Keratinocyte (primary cell): ENCODE measurements around the gene ADGRL3. TPM values are rescaled to one million over a fixed set of nuclear protein-coding genes. Genes with fewer than 3 reads are reported as not detected.

Experiments used
- DNase-seq: peaks from one replicate; pipeline ENCODE4 v3.0.0-alpha.2; 2011; ENCODE audit warnings: low read depth, missing footprints, low spot score
- FAIRE-seq: peaks from 2 replicates; lab custom pipeline; 2011; peaks lifted over from hg19 to GRCh38; lab: Jason Lieb, UNC
- H2AFZ ChIP-seq: 2 replicates; pipeline ENCODE4 v1.6.0; 2012; ENCODE audit warnings: low read length, control low read depth, inconsistent platforms; ENCODE audit not compliant: control insufficient read depth
- H3K27ac ChIP-seq: 2 replicates; pipeline ENCODE4 v1.5.1; 2011; ENCODE audit warnings: low read length; ENCODE audit not compliant: control insufficient read depth, insufficient read depth
- H3K27me3 ChIP-seq: 3 replicates; pipeline ENCODE4 v1.6.0; 2011; ENCODE audit warnings: low read length; ENCODE audit not compliant: control insufficient read depth, insufficient read depth; ENCODE audit errors: extremely low read depth
- H3K36me3 ChIP-seq, 2 experiments: 2 replicates in 1 of 2; 3 replicates in 1 of 2; pipeline ENCODE4 v1.5.1; 2011; ENCODE audit warnings: low read length in 2 of 2, mild to moderate bottlenecking in 1 of 2; ENCODE audit not compliant: control insufficient read depth in 2 of 2, insufficient read depth in 2 of 2; ENCODE audit errors: extremely low read depth in 1 of 2
- H3K4me1 ChIP-seq: 3 replicates; pipeline ENCODE4 v1.5.1; 2011; ENCODE audit warnings: low read length; ENCODE audit not compliant: control insufficient read depth, insufficient read depth; ENCODE audit errors: extremely low read depth
- H3K4me2 ChIP-seq: 3 replicates; pipeline ENCODE4 v1.6.0; 2011; ENCODE audit warnings: low read depth, low read length; ENCODE audit not compliant: control insufficient read depth, insufficient read depth; ENCODE audit errors: extremely low read depth
- H3K4me3 ChIP-seq, 3 experiments: fragments of 200-600 bp in 1 of 3; sonication (generic) in 1 of 3; 2 replicates in 2 of 3; 3 replicates in 1 of 3; pipeline ENCODE4 v1.5.1; 2011 to 2016; ENCODE audit warnings: low read length in 3 of 3, mild to moderate bottlenecking in 3 of 3, control low read depth in 2 of 3, inconsistent platforms in 1 of 3, low read depth in 1 of 3, mixed read lengths in 1 of 3, mixed run types in 1 of 3, moderate library complexity in 1 of 3; ENCODE audit not compliant: control insufficient read depth in 2 of 3, insufficient read depth in 2 of 3; ENCODE audit errors: extremely low read depth in 1 of 3
- H3K79me2 ChIP-seq: 2 replicates; pipeline ENCODE4 v1.6.0; 2012; ENCODE audit warnings: low read length; ENCODE audit not compliant: control insufficient read depth, insufficient read depth
- H3K9ac ChIP-seq: 3 replicates; pipeline ENCODE4 v1.6.0; 2011; ENCODE audit warnings: low read length; ENCODE audit not compliant: control insufficient read depth, insufficient read depth; ENCODE audit errors: extremely low read depth
- H3K9me1 ChIP-seq: 3 replicates; pipeline ENCODE4 v1.6.0; 2011; ENCODE audit warnings: low read length; ENCODE audit not compliant: control insufficient read depth, insufficient read depth; ENCODE audit errors: extremely low read depth
- H3K9me3 ChIP-seq: 2 replicates; pipeline ENCODE4 v1.5.1; 2012; ENCODE audit warnings: low read depth, low read length; ENCODE audit not compliant: control insufficient read depth
- H4K20me1 ChIP-seq: 3 replicates; pipeline ENCODE4 v1.6.0; 2011; ENCODE audit warnings: low read length; ENCODE audit not compliant: control insufficient read depth, insufficient read depth; ENCODE audit errors: extremely low read depth
- CTCF ChIP-seq, 3 experiments: IDR thresholded peaks in 1 of 3; conservative IDR thresholded peaks in 1 of 3; optimal IDR thresholded peaks in 1 of 3; 2 replicates in 2 of 3; 3 replicates in 1 of 3; pipeline versions ENCODE3 to v1.5.1; 2011; ENCODE audit warnings: low read length in 3 of 3, mild to moderate bottlenecking in 3 of 3, moderate library complexity in 2 of 3, control low read depth in 1 of 3, inconsistent platforms in 1 of 3; ENCODE audit not compliant: insufficient read depth in 2 of 3; ENCODE audit errors: extremely low read depth in 1 of 3
- EZH2 ChIP-seq: IDR thresholded peaks from one replicate; pipeline ENCODE4 v1.6.1; 2012; ENCODE audit warnings: inconsistent platforms, mild to moderate bottlenecking, low read length, moderate library complexity
- dilution Hi-C: fragments of 300-500 bp; cut with MboI; formaldehyde crosslinking; loops from one replicate; pipeline ENCODE4 v1.7.0; 2020; ENCODE audit warnings: low sequenced_read_pairs; ENCODE audit not compliant: extremely low pct_ligation_motif_present
- polyA plus RNA-seq, 5 experiments: library from polyadenylated mRNA; depleted of rRNA in 3 of 5; stranded (reverse) in 3 of 5; stranded (forward) in 1 of 5; unstranded in 1 of 5; fragments of >200 nt; gene quantifications; 1 replicate in 1 of 5; 2 replicates in 3 of 5; 3 replicates in 1 of 5; pipeline versions ENCODE4 v1.2.1 to v1.2.3, GENCODE V29; 2011 to 2012; ENCODE audit warnings: missing spikeins in 2 of 5, low read depth in 1 of 5, low replicate concordance in 1 of 5

Gene ADGRL3
- polyA plus RNA-seq, 1 donor (not counting 4 experiments of a cell fraction or from before 2014, with no cell fraction given): 0.18 TPM

- no peak for TF ChIP-seq EZH2
- peak; percentile 33 to 63 (median 36) for TF ChIP-seq CTCF (optimal IDR thresholded peaks at IDR 0.05 in 1 of 3, IDR thresholded peaks at IDR 0.05 in 1 of 3, conservative IDR thresholded peaks at IDR 0.05 in 1 of 3; ENCODE audit: extremely low read depth in 1 of 3, insufficient read depth in 2 of 3, low read length in 3 of 3)
- DNase-seq (no peak), FAIRE-seq (peak; percentile 44)
- H3K4me3 ChIP-seq: no peak overlapping the region
- no peaks in the 10 kb centered on the region for H3K79me2 ChIP-seq
- H4K20me1 ChIP-seq: no peaks in the 10 kb centered on the region
- dilution Hi-C loops: no loop called here
- H3K9me3 ChIP-seq: no peaks in the 10 kb centered on the region
- no peaks in the 10 kb centered on the region for H3K36me3 ChIP-seq
- H3K4me2 ChIP-seq: no peak overlapping the region
- no peaks in the 10 kb centered on the region for H3K27me3 ChIP-seq
- no peaks in the 10 kb centered on the region for H3K9me1 ChIP-seq
- no peak overlapping the region for H3K9ac ChIP-seq
- no peaks in the 10 kb centered on the region for H3K4me1 ChIP-seq
- no peak overlapping the region for H3K27ac ChIP-seq
- no peak overlapping the region for H2AFZ ChIP-seq
These were observed 300.8 kb downstream of the ADGRL3 start for GRCh38 chr4:61500883-61501282.

- FAIRE-seq: no peak
- dilution Hi-C loops: no loop called here
These were observed 301.7 kb downstream of the ADGRL3 start for GRCh38 chr4:61501812-61502211.

More at GRCh38 chr4:61501812-61502211, 301.7 kb downstream of the ADGRL3 start:
- Histone ChIP-seq H3K4me2 (no peak overlapping the region), H3K9me3 (no peaks in the 10 kb centered on the region), H4K20me1 (no peaks in the 10 kb centered on the region), H3K4me1 (no peaks in the 10 kb centered on the region), H3K27me3 (no peaks in the 10 kb centered on the region), H3K79me2 (no peaks in the 10 kb centered on the region), H3K9me1 (no peaks in the 10 kb centered on the region), H3K4me3 (no peak overlapping the region), H3K9ac (no peak overlapping the region), H3K27ac (no peak overlapping the region), H2AFZ (no peak overlapping the region), H3K36me3 (no peaks in the 10 kb centered on the region)
- TF ChIP-seq CTCF (optimal IDR thresholded peaks at IDR 0.05 in 1 of 3, IDR thresholded peaks at IDR 0.05 in 1 of 3, conservative IDR thresholded peaks at IDR 0.05 in 1 of 3; ENCODE audit: extremely low read depth in 1 of 3, insufficient read depth in 2 of 3, low read length in 3 of 3) (no peak), EZH2 (no peak)
- DNase-seq: no peak
